GM19395 (cell line): ENCODE data around the gene PGLYRP2.

Experiments used
- ATAC-seq: cut with Tn5 transposase; IDR thresholded peaks from one replicate; pipeline ENCODE4 v1.9.1; 2021; ENCODE audit warnings: mild to moderate bottlenecking, moderate library complexity; ENCODE audit not compliant: unreplicated experiment

Gene PGLYRP2

DNA sequence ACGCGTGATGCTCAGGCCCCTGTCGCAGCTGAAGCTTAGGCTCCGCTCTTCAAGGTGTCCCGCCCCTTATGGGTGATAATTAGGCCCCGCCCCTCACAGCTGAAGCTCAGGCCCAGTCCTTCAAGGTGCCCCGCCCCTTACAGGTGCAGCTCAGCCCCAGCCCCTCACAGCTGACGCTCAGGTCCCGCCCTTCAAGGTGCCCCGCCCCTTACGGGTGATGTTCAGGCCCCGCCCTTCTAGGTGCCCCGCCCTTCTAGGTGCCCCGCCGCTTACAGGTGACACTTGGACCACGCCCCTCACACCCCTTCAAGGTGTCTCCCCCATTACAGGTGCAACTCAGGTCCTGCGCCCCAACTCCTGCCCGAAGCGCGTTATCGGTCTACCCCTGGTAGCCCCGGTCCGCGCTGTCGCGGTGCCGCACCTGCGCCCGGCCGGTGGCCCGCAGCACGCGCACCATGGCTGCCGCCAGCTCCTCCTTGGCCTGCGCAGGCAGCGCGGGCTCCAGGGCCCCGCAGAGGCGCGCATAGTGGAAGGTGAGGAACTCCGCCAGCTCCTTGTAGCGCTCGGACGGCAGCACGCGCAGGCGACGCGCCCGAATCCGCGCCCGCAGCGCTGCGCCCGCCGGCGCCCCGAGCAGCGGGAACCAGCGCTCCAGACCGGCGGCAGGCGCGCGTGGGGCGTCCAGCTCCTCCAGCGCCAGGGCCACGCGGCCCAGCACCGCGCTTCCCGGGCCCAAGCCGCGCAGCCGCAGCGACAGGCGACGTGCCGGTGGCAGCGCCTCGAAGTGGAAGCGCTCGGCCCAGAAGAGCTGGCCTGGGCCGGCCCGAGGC, 22.2 kb downstream of the PGLYRP2 start:
- no peak for ATAC-seq

DNA sequence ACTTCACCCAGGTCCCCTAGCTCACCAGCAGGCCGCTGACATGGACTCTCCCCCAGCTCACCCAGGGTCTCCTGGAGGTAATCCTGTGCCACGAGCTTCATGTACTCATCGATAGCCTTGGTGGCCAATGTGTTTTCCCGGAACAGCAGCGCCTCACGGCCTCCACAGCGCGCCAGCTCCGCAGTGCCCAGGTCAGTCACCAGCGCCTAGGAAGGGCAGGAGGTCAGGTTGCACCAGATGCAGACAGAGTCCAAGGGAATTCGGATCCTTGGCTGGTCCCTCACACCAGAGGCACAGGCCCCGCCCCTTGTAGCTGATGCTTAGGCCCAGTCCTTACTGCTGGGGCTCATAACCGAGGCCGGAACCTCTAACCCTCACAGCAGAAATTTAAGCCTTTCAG, 22.9 kb downstream of the PGLYRP2 start:
- no peak for ATAC-seq

DNA sequence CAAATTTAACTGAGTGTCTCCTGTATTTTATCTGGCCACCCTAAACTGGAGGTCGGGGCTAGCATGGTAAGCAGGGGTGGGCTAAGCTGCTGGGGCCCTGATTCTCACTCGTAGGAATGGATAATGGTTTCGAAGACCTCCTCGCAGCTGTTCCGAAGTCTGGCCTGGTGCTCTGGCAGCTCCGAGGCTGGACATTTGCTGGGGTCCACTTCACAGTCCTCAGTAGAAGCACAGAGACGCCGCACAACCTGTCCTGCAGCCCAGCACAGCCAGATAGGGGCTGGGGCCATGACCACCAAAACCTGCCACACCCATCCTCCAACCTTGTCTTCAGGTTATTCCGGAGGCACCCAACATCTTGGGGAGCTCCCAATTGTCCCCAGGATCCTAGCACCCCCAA, 23.3 kb downstream of the PGLYRP2 start:
- ATAC-seq = no peak

DNA sequence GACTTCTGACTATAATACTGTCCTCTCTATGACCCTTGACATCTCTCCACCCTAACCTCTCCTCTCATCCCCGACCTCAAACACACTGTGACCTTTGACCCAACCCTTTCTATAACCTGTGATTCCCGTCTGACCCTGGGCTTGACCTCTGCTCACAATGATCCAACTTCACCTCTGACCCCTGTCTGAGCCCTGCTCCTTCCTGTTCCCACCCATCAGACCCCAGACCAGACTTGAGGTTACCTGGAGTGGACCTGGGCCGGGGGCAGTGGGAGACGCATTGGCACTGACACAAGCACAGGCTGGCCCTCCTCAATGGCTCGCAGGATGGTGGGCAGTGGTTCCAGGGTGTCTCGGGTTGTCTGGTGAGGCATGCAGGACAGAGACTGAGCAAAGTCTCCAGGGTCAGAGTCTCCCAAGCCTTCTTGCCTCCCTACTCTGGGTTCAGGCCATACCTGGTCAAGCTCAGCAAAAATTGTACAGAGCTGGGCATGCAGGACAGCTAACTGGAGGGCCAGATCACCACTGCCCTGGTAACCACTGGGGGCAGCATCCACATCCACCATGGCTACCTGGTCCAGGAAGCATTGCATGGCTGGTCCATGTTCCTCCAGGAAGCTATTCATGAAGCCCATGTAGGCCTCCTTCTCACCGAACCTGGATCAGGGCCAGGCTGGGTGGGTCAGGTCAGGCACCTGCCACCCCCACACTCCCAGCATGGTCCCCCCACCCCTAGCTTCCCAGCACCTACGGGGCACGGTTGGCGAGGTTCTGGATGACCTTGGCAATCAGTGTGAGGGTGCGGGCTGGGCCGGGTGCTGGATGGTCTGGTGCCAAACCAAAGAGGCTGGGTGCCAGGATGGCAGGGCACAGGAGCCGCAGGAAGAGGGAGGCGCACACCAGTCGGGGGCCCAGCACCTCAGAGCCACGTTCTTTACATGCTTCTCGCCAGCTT, 25.1 kb downstream of the PGLYRP2 start:
- ATAC-seq = no peak

DNA sequence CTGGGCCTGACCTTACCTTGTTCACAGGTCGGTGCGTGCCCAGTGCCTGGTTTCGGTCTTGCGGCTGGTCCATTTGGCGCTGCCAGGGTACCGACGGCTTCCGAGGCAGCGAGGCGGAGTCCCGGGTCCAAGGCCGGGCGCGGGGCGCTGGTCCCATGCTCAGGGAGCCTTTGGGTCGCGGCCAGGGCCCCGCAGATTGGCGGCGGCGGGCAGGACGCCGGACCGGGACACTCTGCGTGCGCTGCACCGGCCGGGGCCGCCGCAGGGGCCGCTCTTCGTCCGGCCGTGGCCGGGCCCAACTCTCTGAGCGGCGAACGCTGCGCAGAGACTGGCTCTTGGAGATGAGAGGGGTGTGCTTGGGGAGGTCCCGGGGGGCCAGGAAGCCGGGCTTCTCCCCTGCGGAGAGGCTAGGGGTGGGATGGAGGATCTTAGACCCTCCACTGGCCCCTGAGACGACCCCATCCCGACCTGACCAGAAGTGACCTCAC, 26.2 kb downstream of the PGLYRP2 start:
- ATAC-seq = no peak

DNA sequence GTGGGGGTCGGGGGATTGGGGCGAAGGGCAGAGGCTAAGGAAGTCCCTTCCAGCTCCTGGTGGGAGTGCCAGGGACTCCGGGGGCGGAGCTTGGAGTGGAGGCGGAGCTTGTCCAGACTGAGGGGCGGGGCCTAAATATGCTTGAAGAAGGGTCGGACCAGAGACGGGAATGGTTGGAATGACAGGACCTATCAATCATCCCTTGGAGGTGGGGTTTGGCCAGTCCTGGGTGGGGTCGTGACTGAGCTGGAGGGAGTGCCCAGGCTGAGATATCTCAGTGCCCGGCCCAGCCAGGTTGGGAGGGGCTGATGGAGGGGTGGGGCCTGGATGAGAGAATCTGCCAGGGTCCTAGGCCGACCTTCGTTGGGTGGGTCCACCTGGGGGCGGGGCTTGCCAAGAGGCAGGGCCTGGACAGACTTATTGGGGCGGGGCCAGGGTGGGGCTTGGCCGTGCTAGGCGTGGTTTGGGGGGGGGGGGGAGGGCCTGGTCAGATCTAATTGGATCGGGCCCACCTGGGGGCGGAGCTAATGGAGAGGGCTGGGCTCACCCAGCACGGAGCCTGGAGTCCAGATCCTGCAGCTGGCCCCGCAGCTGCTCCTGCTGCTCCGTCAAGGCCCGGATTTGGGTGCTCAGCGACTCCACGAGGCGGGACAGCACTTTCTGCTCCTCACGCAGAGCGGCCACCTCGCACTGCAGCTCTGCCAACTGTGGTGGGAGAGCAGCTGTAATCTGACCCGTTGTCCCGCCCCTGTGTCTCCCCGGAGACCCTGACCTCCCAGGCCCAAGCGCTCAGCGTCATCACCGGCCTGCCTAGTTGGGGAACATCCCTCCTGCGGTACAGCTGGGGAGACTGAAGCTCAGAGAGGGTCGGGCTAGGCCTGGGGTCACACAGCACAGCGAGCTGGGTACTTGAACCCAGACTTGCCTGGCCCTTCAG, 26.9 kb downstream of the PGLYRP2 start:
- no peak for ATAC-seq

DNA sequence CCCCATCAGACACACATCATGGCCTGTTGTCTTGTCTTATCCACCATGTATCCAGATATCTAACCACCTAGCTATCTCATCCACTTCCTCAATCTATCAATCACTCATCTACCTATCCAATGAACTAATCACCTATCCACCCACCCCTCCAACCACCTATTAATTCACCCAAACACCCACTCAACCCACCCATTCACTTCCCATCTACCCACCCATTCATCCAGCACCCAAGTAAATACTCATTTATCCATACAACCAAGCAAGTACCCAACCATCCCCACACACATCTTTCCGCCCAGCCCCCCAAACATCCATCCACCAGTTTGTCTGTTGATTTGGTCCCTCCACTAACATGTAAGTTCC, 28.8 kb downstream of the PGLYRP2 start:
- no peak for ATAC-seq

DNA sequence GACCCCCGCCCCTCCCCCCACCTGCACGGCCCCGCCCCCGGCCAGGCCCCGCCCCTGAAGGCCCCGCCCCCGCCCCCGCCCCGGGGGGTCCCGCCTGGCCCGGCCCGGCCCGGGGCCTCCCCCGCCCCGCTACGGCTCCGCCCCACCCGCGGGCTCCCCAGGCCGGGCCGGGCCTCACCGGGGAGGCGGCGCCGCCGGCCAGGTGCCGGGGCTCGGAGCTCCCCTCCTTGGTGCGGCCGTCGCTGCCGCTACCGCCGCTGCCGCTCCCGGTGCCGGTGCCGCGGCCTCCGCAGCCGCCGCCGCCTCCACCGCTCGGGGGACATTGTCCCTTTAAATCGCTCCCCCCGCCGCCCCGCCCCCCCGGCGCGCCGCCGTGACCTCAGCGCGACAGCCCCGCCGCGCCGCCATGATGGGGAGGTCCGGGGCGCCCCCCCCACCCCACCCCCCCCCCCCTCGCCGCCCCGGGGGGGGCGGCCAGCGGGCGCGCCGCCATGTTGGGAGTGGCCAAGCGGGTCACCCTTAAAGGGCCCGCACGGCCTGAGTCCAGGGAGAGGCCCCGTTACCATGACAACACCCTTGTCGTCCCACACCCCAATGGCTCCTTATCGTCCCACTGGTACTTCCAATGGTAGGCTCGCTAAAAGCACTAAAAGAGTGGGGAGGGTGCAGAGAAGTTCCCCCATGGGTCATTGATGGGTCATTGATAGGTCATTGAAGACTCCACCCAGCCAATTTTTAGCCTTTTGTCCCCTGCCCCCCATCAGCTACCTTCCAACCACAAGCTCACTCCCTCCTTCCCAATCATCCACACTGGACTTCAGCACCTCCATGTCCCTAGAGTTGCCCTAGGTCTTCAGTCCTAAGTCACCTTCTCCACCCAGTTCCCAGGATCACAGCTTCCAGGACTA, 29.4 kb downstream of the PGLYRP2 start, which contains the start of gene WIZ:
WIZ (minus strand) TSS at position 337 of the 908 bp plus-strand sequence. CDS start 1,649 bp downstream, outside the sequence.
- ATAC-seq = no peak

DNA sequence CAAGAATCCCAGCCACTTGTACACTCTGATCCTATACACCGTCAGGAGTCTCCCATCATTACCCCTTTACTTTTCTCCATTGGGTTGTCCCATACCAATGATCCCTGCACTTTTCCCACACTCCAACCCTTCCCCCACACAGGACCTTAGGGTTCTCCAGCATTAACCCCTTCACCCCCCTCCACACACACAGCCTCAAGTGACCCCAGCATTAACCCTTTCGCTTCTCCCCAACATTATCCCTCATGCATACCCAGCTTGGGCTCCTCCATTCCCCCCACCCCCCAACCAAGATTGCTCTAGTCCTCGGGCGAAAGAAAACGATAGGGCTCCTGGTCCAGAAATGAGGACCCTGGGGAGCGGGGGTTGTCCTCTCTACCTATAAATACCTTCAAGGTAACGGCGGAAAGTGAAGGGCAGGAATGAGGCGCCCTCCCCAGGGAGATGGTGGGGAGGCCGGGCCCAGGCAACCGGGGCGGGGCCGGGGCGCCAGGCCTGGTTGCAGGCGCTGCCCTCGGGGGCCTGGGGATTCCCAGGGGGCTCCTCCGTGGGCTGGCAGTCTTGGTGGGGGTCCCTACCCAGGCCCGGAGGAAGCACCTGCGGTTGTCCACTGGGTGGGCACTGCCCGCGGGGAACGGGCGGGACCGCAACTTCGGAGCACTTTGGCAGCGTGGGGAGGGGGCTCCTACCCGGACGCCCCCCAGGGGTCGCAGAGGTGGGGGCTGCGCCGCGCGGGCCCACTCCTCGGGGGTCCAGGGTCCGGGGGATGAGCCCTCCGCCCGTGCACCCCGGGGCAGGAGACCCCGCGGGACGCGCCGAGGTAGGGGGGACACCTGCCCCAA, 30.3 kb downstream of the PGLYRP2 start:
- no peak for ATAC-seq

DNA sequence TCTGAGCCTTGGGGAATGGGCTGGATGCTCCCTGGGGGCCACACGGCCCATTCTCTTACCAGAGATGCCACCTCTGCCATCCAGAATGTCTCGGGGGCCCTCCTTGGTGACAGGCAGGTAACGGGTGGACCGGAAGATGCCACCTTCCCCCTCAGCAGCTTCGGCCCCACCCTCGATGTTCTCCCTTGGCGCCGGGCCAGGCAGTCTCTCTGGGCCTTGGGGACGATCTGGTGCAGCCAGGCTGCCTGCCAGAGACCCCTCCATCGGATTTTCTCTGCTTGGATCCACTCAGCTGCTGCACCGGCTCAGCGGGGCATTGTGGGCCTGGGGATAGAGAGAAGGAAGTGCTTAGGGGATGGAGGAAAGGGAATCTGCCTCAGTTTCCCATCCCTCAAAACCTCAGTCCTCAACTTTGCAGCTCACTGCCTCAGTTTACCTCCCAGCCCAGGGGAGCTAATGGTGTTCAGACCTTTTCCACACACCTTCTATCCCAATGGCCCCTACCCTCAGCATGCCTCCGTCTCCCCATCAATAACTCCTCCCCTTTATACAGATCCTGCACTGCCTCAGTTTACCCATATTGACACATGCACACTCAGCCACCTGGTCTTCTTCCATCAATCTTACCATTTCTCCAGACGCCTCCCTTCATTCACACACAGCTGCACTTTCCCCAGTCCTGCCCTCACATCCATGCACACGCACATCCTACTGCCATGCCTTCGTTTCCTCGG, 31.1 kb downstream of the PGLYRP2 start:
- ATAC-seq = no peak

DNA sequence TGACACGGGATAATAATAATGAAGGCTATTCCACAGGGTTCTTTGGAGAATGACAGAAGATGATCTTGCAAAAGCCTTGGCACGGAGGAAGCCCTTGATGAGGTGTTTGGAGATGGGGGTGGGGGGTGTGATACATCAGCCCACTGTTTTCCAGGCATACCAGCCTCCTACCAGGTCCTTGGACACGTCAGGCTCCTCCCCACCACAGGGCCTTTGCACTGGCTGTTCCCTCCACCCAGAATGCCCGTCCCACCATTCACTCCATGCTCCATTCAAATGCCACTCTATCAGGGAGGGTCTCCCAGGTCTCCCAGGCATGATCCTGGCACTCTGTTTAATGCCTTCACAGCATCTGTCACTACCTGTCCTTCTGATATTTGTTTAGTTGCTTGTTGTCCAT, 32.2 kb downstream of the PGLYRP2 start:
- ATAC-seq = no peak

DNA sequence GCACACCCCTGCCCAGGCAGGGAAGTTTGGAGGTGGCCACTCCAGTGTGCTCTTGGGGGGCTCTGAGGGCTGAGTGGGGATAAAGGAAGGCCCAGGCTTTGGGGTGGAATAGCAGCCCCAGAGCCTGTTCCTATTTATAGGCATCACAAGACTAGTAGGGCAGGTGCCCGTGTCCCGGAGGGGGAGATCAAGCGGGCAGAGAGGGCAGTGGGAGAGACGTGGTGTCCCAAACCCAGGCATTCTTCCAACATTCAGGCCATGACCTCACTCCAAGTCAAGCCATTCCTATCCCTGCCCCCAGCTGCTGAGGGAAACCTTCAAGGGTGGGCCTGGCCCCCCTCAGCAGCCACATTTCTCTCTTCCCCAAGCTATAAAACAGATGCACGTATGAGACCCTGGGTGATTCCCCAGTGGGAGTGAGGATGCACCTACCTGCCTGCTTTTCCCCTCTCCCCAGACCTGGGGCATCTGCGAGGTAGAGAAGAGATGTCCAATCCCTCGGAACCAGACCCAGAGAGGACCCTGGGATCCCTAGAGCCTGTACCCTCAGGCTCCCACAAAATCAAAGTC, 33.4 kb downstream of the PGLYRP2 start:
- no peak for ATAC-seq

DNA sequence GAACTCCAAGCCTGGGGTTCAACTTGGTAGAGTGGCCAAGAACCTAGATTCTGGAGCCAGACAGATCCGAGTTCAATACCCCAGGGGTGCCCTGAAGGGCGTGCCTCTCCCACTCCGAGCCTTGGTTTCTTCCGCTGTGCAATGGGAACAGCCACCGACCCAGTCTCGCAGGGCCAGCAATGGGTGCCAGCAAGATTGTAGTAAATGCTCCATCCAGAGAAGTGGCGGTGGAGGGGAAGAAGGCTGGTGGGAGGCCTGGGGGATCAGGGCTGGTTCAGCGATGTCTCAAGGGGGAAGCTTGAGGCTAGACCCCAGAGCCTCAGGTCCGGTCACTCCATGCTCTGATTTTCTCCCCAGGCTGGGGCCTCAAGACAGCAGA, 34.1 kb downstream of the PGLYRP2 start:
- ATAC-seq = no peak

DNA sequence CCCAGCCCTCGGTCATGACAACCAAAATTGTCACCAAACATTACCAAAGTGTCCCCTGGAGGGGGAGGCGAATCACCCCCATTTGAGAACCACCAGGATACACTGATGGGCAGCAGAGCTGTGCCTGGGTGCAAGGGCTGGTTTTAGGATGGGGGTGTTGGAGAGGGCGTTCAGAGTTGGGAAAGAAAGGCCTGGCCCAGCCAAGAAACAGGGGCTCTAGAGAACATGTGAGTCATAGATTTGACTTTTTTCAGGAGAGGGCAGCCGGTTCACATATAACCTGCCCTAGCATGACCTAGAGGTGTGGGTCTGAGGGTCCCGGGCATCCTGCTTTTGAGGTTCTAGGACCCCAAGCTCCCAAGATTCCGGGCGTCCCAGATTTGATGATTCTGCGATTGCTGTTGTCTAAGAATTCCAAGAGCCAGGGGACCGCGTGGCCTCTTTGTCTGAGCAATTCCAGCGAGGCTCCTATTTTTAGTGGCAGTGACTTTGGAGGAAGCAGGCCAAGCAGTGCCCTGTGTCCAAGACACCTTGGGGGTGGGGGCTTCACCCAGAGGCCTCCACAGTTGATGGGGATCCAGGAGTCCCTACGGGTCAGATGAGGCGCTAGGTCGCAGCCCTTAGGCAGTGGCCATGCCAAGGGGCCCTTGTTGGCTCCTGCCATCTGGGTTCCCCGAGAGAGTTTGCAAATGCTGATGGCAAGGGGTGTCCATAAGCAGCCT, 34.6 kb downstream of the PGLYRP2 start:
- ATAC-seq = no peak

DNA sequence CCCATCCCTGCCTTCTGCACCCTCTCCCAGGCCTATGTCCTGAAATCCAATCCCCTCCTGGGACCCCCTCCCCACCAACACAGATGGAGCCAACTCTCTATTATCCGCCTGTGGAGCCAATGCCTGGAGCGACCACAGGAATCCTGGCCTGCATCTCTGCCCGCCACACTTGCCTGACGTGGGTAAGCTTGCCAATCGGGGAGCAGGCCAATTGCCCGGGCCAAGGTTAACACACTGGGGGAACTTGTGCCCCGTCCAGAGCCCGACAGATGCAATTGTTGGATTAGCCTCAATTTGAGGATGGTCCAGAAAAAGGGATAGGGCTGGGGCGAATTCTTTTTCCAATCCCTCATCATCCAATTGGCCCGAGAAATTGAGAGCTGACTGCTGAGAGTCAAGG, 35.5 kb downstream of the PGLYRP2 start:
- no peak for ATAC-seq

DNA sequence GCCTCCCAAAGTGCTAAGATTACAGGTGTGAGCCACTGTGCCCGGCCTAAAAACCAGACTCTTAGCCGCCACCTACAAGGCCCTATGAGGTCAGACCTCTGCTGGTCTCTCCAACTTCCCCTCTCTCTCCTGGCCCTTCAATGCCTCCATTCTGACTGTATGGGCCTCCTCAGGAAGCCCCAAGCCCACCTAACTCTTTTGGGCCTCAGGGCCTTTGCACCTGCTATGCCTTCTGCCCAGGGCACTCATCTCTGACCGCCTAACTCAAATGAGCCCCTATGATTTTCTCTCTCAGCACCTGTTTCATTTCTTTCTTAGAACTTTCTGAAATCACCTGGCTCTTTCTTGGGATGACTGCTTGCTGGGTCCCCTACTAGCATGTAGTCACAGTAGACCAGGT, 36.0 kb downstream of the PGLYRP2 start:
- no peak for ATAC-seq
